ENCODE data around the gene ATG16L2. TPM values are rescaled to one million over a fixed set of nuclear protein-coding genes. Genes with fewer than 3 reads are reported as not detected.

The ATG16L2 gene
- total and polyA plus RNA-seq, 2 donors (not counting 3 experiments of a cell fraction or from before 2014, with no cell fraction given), result 26.5 to 30.5 TPM

- ChIA-PET CTCF (interaction anchor here (1.3 to 2.3 kb wide), 3 partner anchors 11 to 128 kb away, joined by 3 to 10 read pairs (median 7); no protein-coding TSS in a partner anchor), POLR2A (no interaction called here)
- intact Hi-C loops (cut with micrococcal nuclease), result no loop called here
- Histone ChIP-seq H2AFZ (ENCODE audit: low read depth, low read length) (no peak overlapping the region), H3K27me3 (ENCODE audit: control insufficient read depth in 2 of 2, insufficient read depth in 2 of 2, low read length in 2 of 2) (no peaks in the 10 kb centered on the region), H3K9me1 (replicated peaks; ENCODE audit: control insufficient read depth, extremely low read depth, insufficient read depth, low read length) (no peaks in the 10 kb centered on the region), H3K27ac (ENCODE audit: insufficient read depth, low read depth, low read length) (no peak overlapping the region), H3K4me1 (ENCODE audit: control insufficient read depth, extremely low read depth, insufficient read depth, low read length) (peaks cover 1% of the 10 kb centered on the region), H3K36me3 (ENCODE audit: control insufficient read depth in 2 of 2, extremely low read depth in 1 of 2, insufficient read depth in 2 of 2, low read length in 2 of 2) (no peaks in the 10 kb centered on the region), H3K4me2 (ENCODE audit: insufficient read depth, low read length) (no peak overlapping the region), H4K20me1 (replicated peaks; ENCODE audit: control insufficient read depth, extremely low read depth, insufficient read depth, low read length) (no peaks in the 10 kb centered on the region), H3K79me2 (ENCODE audit: control insufficient read depth, insufficient read depth, low read length) (no peaks in the 10 kb centered on the region), H3K9ac (replicated peaks; ENCODE audit: extremely low read depth, insufficient read depth, low read length) (no peak overlapping the region), H3K9me3 (replicated peaks; ENCODE audit: control insufficient read depth, insufficient read depth, low read length) (no peaks in the 10 kb centered on the region), H3K4me3 (replicated peaks in 1 of 3; ENCODE audit: insufficient read depth in 1 of 3, low read depth in 1 of 3, low read length in 3 of 3) (no peak overlapping the region)
- BruUV-seq (replicated peaks), result no TSS peak
- DNase-seq (ENCODE audit: low read depth, low spot score) (no peak), FAIRE-seq (no peak)
- dilution Hi-C loops (cut with MboI; ENCODE audit: extremely low pct_ligation_motif_present, low sequenced_read_pairs), result no loop called here
- TF ChIP-seq JUN (IDR thresholded peaks at IDR 0.05; ENCODE audit: borderline replicate concordance, insufficient read depth, insufficient read length, low read depth) (no peak), EZH2 (IDR thresholded peaks at IDR 0.05; ENCODE audit: borderline replicate concordance, low read depth, low read length, severe bottlenecking) (no peak), POLR2AphosphoS5 (IDR thresholded peaks at IDR 0.05; ENCODE audit: insufficient read depth, low read depth, low read length) (no peak), CTCF (IDR thresholded peaks at IDR 0.05; ENCODE audit: extremely low read depth in 1 of 2, insufficient read depth in 1 of 2, low read depth in 1 of 2, low read length in 2 of 2) (no peak), FOS (IDR thresholded peaks at IDR 0.05; ENCODE audit: borderline replicate concordance, insufficient read depth, low read length) (no peak), MYC (IDR thresholded peaks at IDR 0.05; ENCODE audit: low read depth, low read length) (no peak), MAX (IDR thresholded peaks at IDR 0.05; ENCODE audit: insufficient read depth, insufficient read length) (no peak), GATA2 (IDR thresholded peaks at IDR 0.05; ENCODE audit: insufficient read depth, insufficient read length, low read depth, low read length) (no peak), POLR2A (IDR thresholded peaks at IDR 0.05; ENCODE audit: low read depth, low read length) (no peak)
Observed at GRCh38 chr11:72850832-72851231, 36.6 kb downstream of the ATG16L2 start.

All from endothelial cell of umbilical vein (primary cell).